Endothelial cell of umbilical vein (primary cell): ENCODE results near the gene DEPDC5. TPM values are rescaled to one million over a fixed set of nuclear protein-coding genes. Genes with fewer than 3 reads are reported as not detected.

Experiments
- BruUV-seq: library from RNA; stranded (reverse); fragments of 400-500 nt; replicated peaks from 2 replicates; lab custom pipeline; 2021; lab: Mats Ljungman, UMichigan
- CTCF ChIA-PET: fragments of 300-600, 350-600 bp; sonication (Branson Sonifier 250); formaldehyde crosslinking; loops from one replicate; lab custom pipeline; 2021; ENCODE audit warnings: antibody characterized with exemption, inconsistent platforms; lab: Charles Lee
- POLR2A ChIA-PET: fragments of 300-600, 350-600 bp; sonication (Branson Sonifier 250); formaldehyde crosslinking; loops from one replicate; lab custom pipeline; 2021; ENCODE audit warnings: antibody characterized with exemption, inconsistent platforms; lab: Charles Lee
- DNase-seq: peaks from one replicate; pipeline ENCODE4 v3.0.0-alpha.2; 2011; ENCODE audit warnings: low read depth, low spot score
- FAIRE-seq: peaks from 2 replicates; lab custom pipeline; 2011; peaks lifted over from hg19 to GRCh38; lab: Jason Lieb, UNC
- H2AFZ ChIP-seq: 2 replicates; pipeline ENCODE4 v1.6.0; 2012; ENCODE audit warnings: low read depth, low read length, control low read depth, inconsistent platforms
- H3K27ac ChIP-seq: 2 replicates; pipeline ENCODE4 v1.5.1; 2011; ENCODE audit warnings: low read depth, mild to moderate bottlenecking, control low read depth, low read length, moderate library complexity; ENCODE audit not compliant: insufficient read depth
- H3K27me3 ChIP-seq, 2 experiments: 2 replicates each; pipeline versions ENCODE4 v1.6.0 to v1.6.1; 2011; ENCODE audit warnings: low read length in 2 of 2, mixed read lengths in 1 of 2; ENCODE audit not compliant: control insufficient read depth in 2 of 2, insufficient read depth in 2 of 2
- H3K36me3 ChIP-seq, 2 experiments: 2 replicates in 1 of 2; 3 replicates in 1 of 2; pipeline ENCODE4 v1.5.1; 2011; ENCODE audit warnings: low read length in 2 of 2, mild to moderate bottlenecking in 1 of 2, moderate library complexity in 1 of 2; ENCODE audit not compliant: control insufficient read depth in 2 of 2, insufficient read depth in 2 of 2; ENCODE audit errors: extremely low read depth in 1 of 2
- H3K4me1 ChIP-seq: 3 replicates; pipeline ENCODE4 v1.5.1; 2011; ENCODE audit warnings: mild to moderate bottlenecking, low read length; ENCODE audit not compliant: control insufficient read depth, insufficient read depth; ENCODE audit errors: extremely low read depth
- H3K4me2 ChIP-seq: 2 replicates; pipeline ENCODE4 v1.6.1; 2011; ENCODE audit warnings: low read length, control low read depth, mixed read lengths; ENCODE audit not compliant: insufficient read depth
- H3K4me3 ChIP-seq, 3 experiments: fragments of 200-600 bp in 1 of 3; sonication (generic), shearing (Covaris generic) in 1 of 3; replicated peaks in 1 of 3; 2 replicates each; pipeline ENCODE4 v1.5.1; 2011 to 2016; ENCODE audit warnings: control low read depth in 3 of 3, low read length in 3 of 3, mild to moderate bottlenecking in 2 of 3, inconsistent platforms in 1 of 3, low read depth in 1 of 3, moderate library complexity in 1 of 3; ENCODE audit not compliant: insufficient read depth in 1 of 3
- H3K79me2 ChIP-seq: 2 replicates; pipeline ENCODE4 v1.6.0; 2012; ENCODE audit warnings: low read length, inconsistent platforms; ENCODE audit not compliant: control insufficient read depth, insufficient read depth
- H3K9ac ChIP-seq: replicated peaks from 2 replicates; pipeline ENCODE3; 2011; ENCODE audit warnings: low read length, control low read depth; ENCODE audit not compliant: insufficient read depth; ENCODE audit errors: extremely low read depth
- H3K9me1 ChIP-seq: replicated peaks from 3 replicates; pipeline ENCODE4 v1.6.0; 2011; ENCODE audit warnings: mild to moderate bottlenecking, low read length; ENCODE audit not compliant: control insufficient read depth, insufficient read depth; ENCODE audit errors: extremely low read depth
- H3K9me3 ChIP-seq: replicated peaks from 2 replicates; pipeline ENCODE4 v1.5.1; 2012; ENCODE audit warnings: low read length, inconsistent platforms; ENCODE audit not compliant: control insufficient read depth, insufficient read depth
- H4K20me1 ChIP-seq: replicated peaks from 2 replicates; pipeline ENCODE3; 2011; ENCODE audit warnings: mild to moderate bottlenecking, low read length; ENCODE audit not compliant: control insufficient read depth, insufficient read depth; ENCODE audit errors: extremely low read depth
- CTCF ChIP-seq, 2 donors: IDR thresholded peaks; 1 replicate in 1 of 2; 2 replicates in 1 of 2; pipeline ENCODE4 v1.5.1; 2011; ENCODE audit warnings: low read length in 2 of 2, mild to moderate bottlenecking in 2 of 2, moderate library complexity in 2 of 2, control low read depth in 1 of 2, inconsistent platforms in 1 of 2, low read depth in 1 of 2; ENCODE audit not compliant: insufficient read depth in 1 of 2; ENCODE audit errors: extremely low read depth in 1 of 2
- EZH2 ChIP-seq: IDR thresholded peaks from 2 replicates; pipeline ENCODE4 v1.6.1; 2012; ENCODE audit warnings: borderline replicate concordance, low read depth, mild to moderate bottlenecking, moderate library complexity, low read length, inconsistent platforms; ENCODE audit not compliant: severe bottlenecking
- FOS ChIP-seq: IDR thresholded peaks from 2 replicates; pipeline ENCODE4 v1.6.1; 2011; ENCODE audit warnings: mild to moderate bottlenecking, low read length, moderate library complexity, borderline replicate concordance; ENCODE audit not compliant: insufficient read depth
- GATA2 ChIP-seq: IDR thresholded peaks from 2 replicates; pipeline ENCODE4 v1.7.0; 2011; ENCODE audit warnings: low read depth, mild to moderate bottlenecking, moderate library complexity, mixed read lengths, low read length; ENCODE audit not compliant: insufficient read length, insufficient read depth
- JUN ChIP-seq: IDR thresholded peaks from 2 replicates; pipeline ENCODE4 v1.6.1; 2011; ENCODE audit warnings: borderline replicate concordance, low read depth; ENCODE audit not compliant: insufficient read length, insufficient read depth
- MYC ChIP-seq: IDR thresholded peaks from one replicate; pipeline ENCODE4 v1.6.1; 2011; ENCODE audit warnings: mild to moderate bottlenecking, low read depth, low read length
- POLR2A ChIP-seq: IDR thresholded peaks from 2 replicates; pipeline ENCODE4 v1.6.1; 2012; ENCODE audit warnings: low read depth, mild to moderate bottlenecking, control low read depth, low read length
- POLR2AphosphoS5 ChIP-seq: IDR thresholded peaks from 2 replicates; pipeline ENCODE4 v1.6.1; 2012; ENCODE audit warnings: low read depth, mild to moderate bottlenecking, control low read depth, low read length, moderate library complexity; ENCODE audit not compliant: insufficient read depth
- dilution Hi-C: fragments of 300-500 bp; cut with MboI; formaldehyde crosslinking; loops from one replicate; pipeline ENCODE4 v1.15.0; 2019; ENCODE audit warnings: low sequenced_read_pairs; ENCODE audit not compliant: extremely low pct_ligation_motif_present
- intact Hi-C: fragments of 100-400 bp; cut with micrococcal nuclease; formaldehyde crosslinking; loops from one replicate; pipeline ENCODE4 v1.10.0; 2022
- polyA plus RNA-seq, 4 experiments: library from polyadenylated mRNA; depleted of rRNA in 3 of 4; stranded (reverse) in 3 of 4; unstranded in 1 of 4; fragments of >200 nt; gene quantifications; 2 replicates each; pipeline versions ENCODE4 v1.2.1 to v1.2.3, GENCODE V29; 2011 to 2012; ENCODE audit warnings: missing spikeins in 1 of 4
- total RNA-seq: library from RNA; stranded (reverse); gene quantifications from 2 replicates; pipeline ENCODE4 v1.2.3, GENCODE V29; 2021
- TF ChIP-seq, protein P1 (sequence below): IDR thresholded peaks from 2 replicates; pipeline ENCODE4 v1.6.1; 2011; ENCODE audit not compliant: insufficient read depth, insufficient read length

DEPDC5 gene
- total and polyA plus RNA-seq, 2 donors (not counting 3 experiments of a cell fraction or from before 2014, with no cell fraction given): 13.1 to 36.6 TPM

GRCh38 chr22:31848411-31848810 is 94.6 kb downstream of the DEPDC5 start:
- Histone ChIP-seq H3K4me2 (no peak overlapping the region), H4K20me1 (no peaks in the 10 kb centered on the region), H3K9me1 (no peaks in the 10 kb centered on the region), H3K4me1 (no peaks in the 10 kb centered on the region), H3K9me3 (no peaks in the 10 kb centered on the region), H3K9ac (no peak overlapping the region), H3K36me3 (peaks cover 0 to 24% of the 10 kb centered on the region in 2 experiments), H3K27me3 (no peaks in the 10 kb centered on the region), H3K79me2 (no peaks in the 10 kb centered on the region), H3K27ac (no peak overlapping the region), H2AFZ (no peak overlapping the region), H3K4me3 (no peak overlapping the region)
- FAIRE-seq (no peak), DNase-seq (no peak)
- CTCF ChIA-PET: no interaction called here
- TF ChIP-seq CTCF (IDR thresholded peaks at IDR 0.05; ENCODE audit: extremely low read depth in 1 of 2, insufficient read depth in 1 of 2, low read depth in 1 of 2, low read length in 2 of 2) (no peak), POLR2A (no peak), EZH2 (no peak), JUN (no peak), MYC (no peak), FOS (no peak), GATA2 (no peak), POLR2AphosphoS5 (no peak)
- TF ChIP-seq, protein P1, sequence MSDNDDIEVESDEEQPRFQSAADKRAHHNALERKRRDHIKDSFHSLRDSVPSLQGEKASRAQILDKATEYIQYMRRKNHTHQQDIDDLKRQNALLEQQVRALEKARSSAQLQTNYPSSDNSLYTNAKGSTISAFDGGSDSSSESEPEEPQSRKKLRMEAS: no peak
- intact Hi-C loops (no loop called here), dilution Hi-C loops (no loop called here)
- POLR2A ChIA-PET: no interaction called here
- BruUV-seq: no TSS peak
